Neural crest cell (in vitro differentiated cells): ENCODE measurements around the gene RBM46. TPM values are rescaled to one million over a fixed set of nuclear protein-coding genes. Genes with fewer than 3 reads are reported as not detected.
"Not testable (repeated sequence)": the region's sequence is repeated elsewhere in the genome, so short reads cannot be mapped to it uniquely, and the experiment has no call there.

Experiments used
- DNase-seq: peaks from one replicate; pipeline ENCODE4 v3.0.0; 2021; ENCODE audit warnings: low read depth, mixed read lengths, low spot score
- H3K27ac Mint-ChIP-seq: one replicate; pipeline ENCODE4 v1.8.0; 2021; ENCODE audit warnings: mild to moderate bottlenecking, mixed read lengths; ENCODE audit not compliant: unreplicated experiment
- H3K27me3 Mint-ChIP-seq: 2 replicates; pipeline ENCODE4 v1.8.0; 2021; ENCODE audit warnings: low read depth, mild to moderate bottlenecking, mixed read lengths
- H3K36me3 Mint-ChIP-seq: 2 replicates; pipeline ENCODE4 v1.8.0; 2021; ENCODE audit warnings: low read depth, mild to moderate bottlenecking, mixed read lengths
- H3K4me1 Mint-ChIP-seq: 2 replicates; pipeline ENCODE4 v1.8.0; 2021; ENCODE audit warnings: mixed read lengths
- H3K4me3 Mint-ChIP-seq: one replicate; pipeline ENCODE4 v1.8.0; 2021; ENCODE audit warnings: mild to moderate bottlenecking, mixed read lengths
- H3K9me3 Mint-ChIP-seq: 2 replicates; pipeline ENCODE4 v1.8.0; 2021; ENCODE audit warnings: mixed read lengths
- CTCF ChIP-seq: fragments of 200-600 bp; sonication (generic); conservative IDR thresholded peaks from 2 replicates; pipeline ENCODE4 v1.5.0; 2021; ENCODE audit warnings: antibody characterized with exemption, mild to moderate bottlenecking
- total RNA-seq: library from RNA; stranded (reverse); gene quantifications from 2 replicates; pipeline ENCODE4 v1.2.1, GENCODE V29; 2021

RBM46 gene
- total RNA-seq, 1 donor from 2014 or later = not detected

- TF ChIP-seq CTCF = no peak
- no peak overlapping the region for H3K27ac Mint-ChIP-seq
- DNase-seq = no peak
- peaks cover 11% of the 10 kb centered on the region for H3K4me1 Mint-ChIP-seq
- no peaks in the 10 kb centered on the region for H3K36me3 Mint-ChIP-seq
- no peak overlapping the region for H3K4me3 Mint-ChIP-seq
- H3K9me3 Mint-ChIP-seq = peaks cover 10% of the 10 kb centered on the region
- H3K27me3 Mint-ChIP-seq = no peaks in the 10 kb centered on the region
Measured at GRCh38 chr4:154869301-154869700, 88.2 kb downstream of the RBM46 start.

- Mint-ChIP-seq H3K27me3 (no peaks in the 10 kb centered on the region), H3K4me3 (no peak overlapping the region), H3K36me3 (no peaks in the 10 kb centered on the region), H3K4me1 (peaks cover 11% of the 10 kb centered on the region), H3K27ac (no peak overlapping the region), H3K9me3 (peaks cover 12% of the 10 kb centered on the region)
- TF ChIP-seq CTCF = no peak
- DNase-seq = no peak
Measured at GRCh38 chr4:154872198-154872597, 91.1 kb downstream of the RBM46 start.

GRCh38 chr4:154874049-154874448 lies 93.0 kb downstream of the RBM46 start:
- H3K9me3 Mint-ChIP-seq = peaks cover 13% of the 10 kb centered on the region
- not testable (repeated sequence) for H3K36me3 Mint-ChIP-seq, H3K4me1 Mint-ChIP-seq, H3K27ac Mint-ChIP-seq, H3K27me3 Mint-ChIP-seq, H3K4me3 Mint-ChIP-seq, DNase-seq

GRCh38 chr4:154877110-154877760 lies 96.2 kb downstream of the RBM46 start:
- no peak for DNase-seq
- H3K4me3 Mint-ChIP-seq = no peak overlapping the region
- no peaks in the 10 kb centered on the region for H3K4me1 Mint-ChIP-seq
- TF ChIP-seq CTCF = no peak
- no peaks in the 10 kb centered on the region for H3K27me3 Mint-ChIP-seq
- H3K36me3 Mint-ChIP-seq = no peaks in the 10 kb centered on the region
- H3K27ac Mint-ChIP-seq = no peak overlapping the region
- H3K9me3 Mint-ChIP-seq = peaks cover 10% of the 10 kb centered on the region

Other genes starting within 250 kb of the RBM46 start
- 93.3 and 103 TPM in 2 replicates for gene PLRG1, start 230.9 kb upstream of the RBM46 start, total RNA-seq
- not detected in 2 replicates for gene FGB, start 218.3 kb upstream of the RBM46 start, total RNA-seq
- not detected in 2 replicates for gene FGA, start 190.5 kb upstream of the RBM46 start, total RNA-seq
- not detected in 2 replicates for gene FGG, start 168.6 kb upstream of the RBM46 start, total RNA-seq
- gene LRAT, start 37.3 kb upstream of the RBM46 start, total RNA-seq = 0.09 and 0.20 TPM in 2 replicates